Hepatocyte (in vitro differentiated cells): ENCODE data around the gene RAP1GDS1.

Experiments
- EZH2 ChIP-seq: fragments of 200-600 bp; sonication (generic); IDR thresholded peaks from 2 replicates; pipeline ENCODE4 v1.6.1; 2016; ENCODE audit warnings: antibody characterized with exemption, mild to moderate bottlenecking, borderline replicate concordance
- TF ChIP-seq, protein P1 (sequence below): fragments of 200-600 bp; sonication (generic); IDR thresholded peaks from 2 replicates; pipeline ENCODE4 v1.5.1; 2016; ENCODE audit warnings: antibody characterized with exemption, mild to moderate bottlenecking; ENCODE audit not compliant: poor library complexity

DNA sequence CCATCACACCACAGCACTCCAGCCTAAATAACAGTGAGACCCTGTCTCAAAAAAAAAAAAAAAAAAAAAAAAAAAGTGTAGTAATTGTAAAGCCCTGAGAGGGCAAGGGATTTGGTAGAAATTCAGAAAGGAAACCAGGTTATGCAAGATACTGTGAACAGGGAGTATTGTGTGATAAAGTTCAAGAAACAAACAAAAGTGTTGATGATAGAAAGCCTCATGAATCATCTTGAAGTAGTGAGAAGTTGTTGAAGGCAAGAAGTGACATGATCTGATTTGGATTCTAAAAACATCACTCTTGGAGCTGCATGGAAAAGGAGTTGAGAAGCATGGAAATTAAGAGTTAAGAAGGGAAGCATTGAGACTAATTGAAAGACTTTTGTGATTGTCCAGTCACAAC, 102.2 kb downstream of the RAP1GDS1 start:
- TF ChIP-seq EZH2: no peak
- TF ChIP-seq, protein P1, sequence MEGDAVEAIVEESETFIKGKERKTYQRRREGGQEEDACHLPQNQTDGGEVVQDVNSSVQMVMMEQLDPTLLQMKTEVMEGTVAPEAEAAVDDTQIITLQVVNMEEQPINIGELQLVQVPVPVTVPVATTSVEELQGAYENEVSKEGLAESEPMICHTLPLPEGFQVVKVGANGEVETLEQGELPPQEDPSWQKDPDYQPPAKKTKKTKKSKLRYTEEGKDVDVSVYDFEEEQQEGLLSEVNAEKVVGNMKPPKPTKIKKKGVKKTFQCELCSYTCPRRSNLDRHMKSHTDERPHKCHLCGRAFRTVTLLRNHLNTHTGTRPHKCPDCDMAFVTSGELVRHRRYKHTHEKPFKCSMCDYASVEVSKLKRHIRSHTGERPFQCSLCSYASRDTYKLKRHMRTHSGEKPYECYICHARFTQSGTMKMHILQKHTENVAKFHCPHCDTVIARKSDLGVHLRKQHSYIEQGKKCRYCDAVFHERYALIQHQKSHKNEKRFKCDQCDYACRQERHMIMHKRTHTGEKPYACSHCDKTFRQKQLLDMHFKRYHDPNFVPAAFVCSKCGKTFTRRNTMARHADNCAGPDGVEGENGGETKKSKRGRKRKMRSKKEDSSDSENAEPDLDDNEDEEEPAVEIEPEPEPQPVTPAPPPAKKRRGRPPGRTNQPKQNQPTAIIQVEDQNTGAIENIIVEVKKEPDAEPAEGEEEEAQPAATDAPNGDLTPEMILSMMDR: no peak
